CD4-positive, CD25-positive, alpha-beta regulatory T cell (primary cell): ENCODE results near the gene CTDSP2. TPM values are rescaled to one million over a fixed set of nuclear protein-coding genes. Genes with fewer than 3 reads are reported as not detected.

Source experiments
- ATAC-seq, 2 donors: fragments of 150-1000 bp; cut with Tn5 transposase; one replicate each; pipeline ENCODE4 v1.10.0; 2021; ENCODE audit warnings: low read depth in 2 of 2, moderate number of reproducible peaks in 2 of 2, moderate library complexity in 1 of 2
- DNase-seq, 3 donors: peaks; one replicate each; pipeline versions ENCODE4 v3.0.0 to v3.0.0-alpha.2; 2012 to 2022; ENCODE audit warnings: mixed read lengths in 1 of 3
- H3K27ac ChIP-seq: one replicate; pipeline ENCODE4 v1.7.0; 2013; ENCODE audit warnings: mild to moderate bottlenecking, low read length; ENCODE audit not compliant: insufficient read depth, poor library complexity, severe bottlenecking
- H3K27me3 ChIP-seq: one replicate; pipeline ENCODE4 v1.7.0; 2013; ENCODE audit warnings: low read length; ENCODE audit not compliant: control insufficient read depth, insufficient read depth
- H3K36me3 ChIP-seq: one replicate; pipeline ENCODE4 v1.7.0; 2013; ENCODE audit warnings: mild to moderate bottlenecking, low read length, moderate library complexity; ENCODE audit not compliant: control insufficient read depth, insufficient read depth
- H3K4me1 ChIP-seq: 2 replicates; pipeline ENCODE4 v1.7.0; 2013; ENCODE audit warnings: mild to moderate bottlenecking, low read length; ENCODE audit not compliant: insufficient read depth, control insufficient read depth, poor library complexity, severe bottlenecking
- H3K4me3 ChIP-seq: one replicate; pipeline ENCODE4 v1.7.0; 2013; ENCODE audit warnings: low read depth, mild to moderate bottlenecking, low read length, moderate library complexity
- H3K9me3 ChIP-seq, 2 experiments: 1 replicate in 1 of 2; 2 replicates in 1 of 2; pipeline ENCODE4 v1.7.0; 2013; ENCODE audit warnings: low read length in 2 of 2, mild to moderate bottlenecking in 1 of 2, moderate library complexity in 1 of 2; ENCODE audit not compliant: control insufficient read depth in 2 of 2
- H3K27ac Mint-ChIP-seq, 3 donors: one replicate each; pipeline ENCODE4 v1.8.0; 2020 to 2022; ENCODE audit warnings: mild to moderate bottlenecking in 3 of 3, mixed read lengths in 3 of 3, moderate library complexity in 2 of 3
- H3K27me3 Mint-ChIP-seq: one replicate; pipeline ENCODE4 v1.8.0; 2022; ENCODE audit warnings: mild to moderate bottlenecking, mixed read lengths
- H3K36me3 Mint-ChIP-seq: one replicate; pipeline ENCODE4 v1.8.0; 2020; ENCODE audit warnings: mixed read lengths
- H3K4me1 Mint-ChIP-seq, 4 donors: one replicate each; pipeline ENCODE4 v1.8.0; 2020 to 2022; ENCODE audit warnings: mixed read lengths in 4 of 4, mild to moderate bottlenecking in 1 of 4
- H3K4me3 Mint-ChIP-seq, 4 donors: one replicate each; pipeline ENCODE4 v1.8.0; 2020 to 2022; ENCODE audit warnings: mild to moderate bottlenecking in 4 of 4, mixed read lengths in 4 of 4, moderate library complexity in 3 of 4
- H3K9me3 Mint-ChIP-seq, 7 donors: one replicate each; pipeline ENCODE4 v1.8.0; 2020 to 2022; ENCODE audit warnings: mixed read lengths in 7 of 7, mild to moderate bottlenecking in 3 of 7, moderate library complexity in 2 of 7
- polyA plus RNA-seq, 4 donors: library from polyadenylated mRNA; unstranded; fragments of 300-500 nt; fragmentation: Illumina TruSeq; gene quantifications; one replicate each; pipeline ENCODE4 v1.2.3, GENCODE V29; 2021
- total RNA-seq: library from RNA; stranded (reverse); gene quantifications from one replicate; pipeline ENCODE4 v1.2.3, GENCODE V29; 2022

The CTDSP2 gene
- total and polyA plus RNA-seq, 5 donors from 2014 or later, result 45.7 to 121 (median 52.6) TPM

GRCh38 chr12:57803319-57803893, 43.1 kb downstream of the CTDSP2 start:
- H3K9me3 Mint-ChIP-seq, result no peaks in the 10 kb centered on the region
- H3K9me3 ChIP-seq, result no peaks in the 10 kb centered on the region
- H3K4me1 Mint-ChIP-seq, result peaks cover 0 to 13% (median 0%) of the 10 kb centered on the region in 4 donors
- H3K4me3 ChIP-seq, result no peak overlapping the region
- H3K4me1 ChIP-seq, result no peaks in the 10 kb centered on the region
- no peak overlapping the region for H3K4me3 Mint-ChIP-seq
- peaks cover 17% of the 10 kb centered on the region for H3K36me3 Mint-ChIP-seq
- no peak overlapping the region for H3K27ac ChIP-seq
- H3K27ac Mint-ChIP-seq, result no peak overlapping the region
- no peak for ATAC-seq
- no peaks in the 10 kb centered on the region for H3K27me3 Mint-ChIP-seq
- H3K36me3 ChIP-seq, result peaks cover 26% of the 10 kb centered on the region
- peak in 2 of 3 donors; percentile 21 to 37 for DNase-seq
- no peaks in the 10 kb centered on the region for H3K27me3 ChIP-seq

- H3K27ac ChIP-seq, result no peak overlapping the region
- DNase-seq, result no peak
- H3K36me3 Mint-ChIP-seq, result peaks cover 17% of the 10 kb centered on the region
- H3K36me3 ChIP-seq, result peaks cover 22% of the 10 kb centered on the region
- no peak overlapping the region for H3K4me3 Mint-ChIP-seq
- H3K4me1 Mint-ChIP-seq, result peaks cover 0 to 13% (median 0%) of the 10 kb centered on the region in 4 donors
- no peaks in the 10 kb centered on the region for H3K27me3 ChIP-seq
- no peaks in the 10 kb centered on the region for H3K4me1 ChIP-seq
- ATAC-seq, result no peak
- H3K27me3 Mint-ChIP-seq, result no peaks in the 10 kb centered on the region
- no peak overlapping the region for H3K4me3 ChIP-seq
- no peaks in the 10 kb centered on the region for H3K9me3 Mint-ChIP-seq
- peak overlapping the region in 1 of 3 donors; percentile 53 for H3K27ac Mint-ChIP-seq
- no peaks in the 10 kb centered on the region for H3K9me3 ChIP-seq
Observed at GRCh38 chr12:57802607-57803006, 43.9 kb downstream of the CTDSP2 start.

- Mint-ChIP-seq H3K36me3 (peaks cover 29% of the 10 kb centered on the region), H3K27me3 (no peaks in the 10 kb centered on the region), H3K4me1 (peaks cover 0 to 13% (median 0%) of the 10 kb centered on the region in 4 donors), H3K9me3 (no peaks in the 10 kb centered on the region), H3K4me3 (no peak overlapping the region), H3K27ac (peak overlapping the region in 1 of 3 donors; percentile 10)
- Histone ChIP-seq H3K4me3 (no peak overlapping the region), H3K36me3 (peaks cover 35% of the 10 kb centered on the region), H3K4me1 (no peaks in the 10 kb centered on the region), H3K9me3 (no peaks in the 10 kb centered on the region), H3K27ac (no peak overlapping the region), H3K27me3 (no peaks in the 10 kb centered on the region)
- DNase-seq (no peak), ATAC-seq (no peak)
Observed at GRCh38 chr12:57800965-57801364, 45.6 kb downstream of the CTDSP2 start.

GRCh38 chr12:57797933-57798332, 48.6 kb downstream of the CTDSP2 start:
- no peaks in the 10 kb centered on the region for H3K4me1 ChIP-seq
- H3K4me3 ChIP-seq, result no peak overlapping the region
- peaks cover 53% of the 10 kb centered on the region for H3K36me3 ChIP-seq
- Mint-ChIP-seq H3K36me3 (peaks cover 40% of the 10 kb centered on the region), H3K4me1 (peaks cover 0 to 9% (median 3%) of the 10 kb centered on the region in 4 donors), H3K27me3 (no peaks in the 10 kb centered on the region), H3K4me3 (no peak overlapping the region), H3K9me3 (no peaks in the 10 kb centered on the region), H3K27ac (no peak overlapping the region)
- H3K27ac ChIP-seq, result no peak overlapping the region
- ATAC-seq (no peak), DNase-seq (no peak)
- H3K27me3 ChIP-seq, result no peaks in the 10 kb centered on the region
- H3K9me3 ChIP-seq, result no peaks in the 10 kb centered on the region

- no peak overlapping the region for H3K4me3 ChIP-seq
- DNase-seq (no peak), ATAC-seq (no peak)
- no peaks in the 10 kb centered on the region for H3K9me3 ChIP-seq
- Mint-ChIP-seq H3K36me3 (peaks cover 39% of the 10 kb centered on the region), H3K4me3 (no peak overlapping the region), H3K27me3 (no peaks in the 10 kb centered on the region), H3K4me1 (peaks cover 0 to 9% (median 3%) of the 10 kb centered on the region in 4 donors), H3K9me3 (no peaks in the 10 kb centered on the region), H3K27ac (peak overlapping the region in 1 of 3 donors; percentile 21)
- peaks cover 60% of the 10 kb centered on the region for H3K36me3 ChIP-seq
- H3K4me1 ChIP-seq, result no peaks in the 10 kb centered on the region
- H3K27ac ChIP-seq, result no peak overlapping the region
- no peaks in the 10 kb centered on the region for H3K27me3 ChIP-seq
Observed at GRCh38 chr12:57796996-57797395, 49.5 kb downstream of the CTDSP2 start.

GRCh38 chr12:57795354-57795753, 51.2 kb downstream of the CTDSP2 start:
- Histone ChIP-seq H3K27me3 (no peaks in the 10 kb centered on the region), H3K9me3 (no peaks in the 10 kb centered on the region), H3K27ac (no peak overlapping the region), H3K4me1 (no peaks in the 10 kb centered on the region), H3K36me3 (peaks cover 66% of the 10 kb centered on the region), H3K4me3 (no peak overlapping the region)
- DNase-seq (no peak), ATAC-seq (no peak)
- H3K9me3 Mint-ChIP-seq, result no peaks in the 10 kb centered on the region
- no peaks in the 10 kb centered on the region for H3K27me3 Mint-ChIP-seq
- H3K4me1 Mint-ChIP-seq, result peaks cover 3 to 14% (median 4%) of the 10 kb centered on the region in 4 donors
- no peak overlapping the region for H3K27ac Mint-ChIP-seq
- H3K4me3 Mint-ChIP-seq, result no peak overlapping the region
- H3K36me3 Mint-ChIP-seq, result peaks cover 45% of the 10 kb centered on the region

- DNase-seq (no peak), ATAC-seq (no peak)
- H3K27ac Mint-ChIP-seq, result peak overlapping the region in 1 of 3 donors; percentile 70
- Histone ChIP-seq H3K9me3 (no peaks in the 10 kb centered on the region), H3K4me1 (no peaks in the 10 kb centered on the region), H3K4me3 (no peak overlapping the region), H3K27me3 (no peaks in the 10 kb centered on the region), H3K36me3 (peaks cover 64% of the 10 kb centered on the region), H3K27ac (no peak overlapping the region)
- H3K4me1 Mint-ChIP-seq, result peaks cover 4 to 7% (median 5%) of the 10 kb centered on the region in 4 donors
- H3K36me3 Mint-ChIP-seq, result peaks cover 42% of the 10 kb centered on the region
- H3K27me3 Mint-ChIP-seq, result no peaks in the 10 kb centered on the region
- H3K4me3 Mint-ChIP-seq, result no peak overlapping the region
- H3K9me3 Mint-ChIP-seq, result no peaks in the 10 kb centered on the region
Observed at GRCh38 chr12:57793920-57794319, 52.6 kb downstream of the CTDSP2 start.

GRCh38 chr12:57783861-57784260, 62.7 kb downstream of the CTDSP2 start:
- no peaks in the 10 kb centered on the region for H3K27me3 Mint-ChIP-seq
- H3K36me3 Mint-ChIP-seq, result peaks cover 13% of the 10 kb centered on the region
- no peaks in the 10 kb centered on the region for H3K9me3 Mint-ChIP-seq
- Histone ChIP-seq H3K9me3 (no peaks in the 10 kb centered on the region), H3K4me1 (peaks cover 38% of the 10 kb centered on the region), H3K27me3 (no peaks in the 10 kb centered on the region), H3K4me3 (peak overlapping the region; percentile 21), H3K27ac (no peak overlapping the region), H3K36me3 (peaks cover 25% of the 10 kb centered on the region)
- ATAC-seq (no peak), DNase-seq (no peak)
- peak overlapping the region; percentile 70 to 96 (median 76) for H3K4me3 Mint-ChIP-seq
- H3K4me1 Mint-ChIP-seq, result peaks cover 12 to 59% (median 30%) of the 10 kb centered on the region in 4 donors
- peak overlapping the region; percentile 43 to 59 (median 48) for H3K27ac Mint-ChIP-seq
